Measurements from ENCODE around the gene TEAD2.

TEAD2 gene

GRCh38 chr19:49294401-49294800 lies 67.8 kb downstream of the TEAD2 start:
- no peak overlapping the region for H3K4me3 ChIP-seq (ENCODE audit: low read depth, low read length)

All from iPS-11a (cell line).